Measurements from ENCODE around the gene LIPC. TPM values are rescaled to one million over a fixed set of nuclear protein-coding genes. Genes with fewer than 3 reads are reported as not detected.
A peak's percentile ranks its signal among the peaks of the same experiment; 100 is the strongest.

The LIPC gene
- total RNA-seq, 6 experiments from 2014 or later = 31.1 to 213 (median 86.1) TPM

GRCh38 chr15:58501006-58501405 lies 69.2 kb downstream of the LIPC start:
- ATAC-seq (no peak), DNase-seq (peak in 1 of 3 donors; percentile 36)
- Histone ChIP-seq H3K4me1 (peaks cover 0 to 9% (median 0%) of the 10 kb centered on the region in 4 donors), H3K36me3 (no peaks in the 10 kb centered on the region), H3K4me3 (no peak overlapping the region), H3K27me3 (no peaks in the 10 kb centered on the region), H3K9me3 (no peaks in the 10 kb centered on the region), H3K27ac (no peak overlapping the region)
- intact Hi-C loops (cut with DNase I) = no loop called here
- TF ChIP-seq POLR2A (IDR thresholded peaks at IDR 0.05) (no peak), CTCF (IDR thresholded peaks at IDR 0.05) (no peak)
- WGBS (ENCODE audit: insufficient coverage, low coverage, low lambda C conversion rate, missing lambda C conversion rate) = 79% methylated on average over 3 of the region's 4 CpGs

- no peaks in the 10 kb centered on the region for H3K9me3 ChIP-seq
- H3K4me1 ChIP-seq = peaks cover 0 to 9% (median 0%) of the 10 kb centered on the region in 4 donors
- ATAC-seq (no peak), DNase-seq (peak in 1 of 3 donors; percentile 25)
- 86% methylated on average over 3 of the region's 4 CpGs for WGBS (ENCODE audit: insufficient coverage, low coverage, low lambda C conversion rate, missing lambda C conversion rate)
- TF ChIP-seq POLR2A (IDR thresholded peaks at IDR 0.05) (no peak), CTCF (IDR thresholded peaks at IDR 0.05) (no peak)
- H3K27ac ChIP-seq = no peak overlapping the region
- H3K4me3 ChIP-seq = no peak overlapping the region
- no peaks in the 10 kb centered on the region for H3K27me3 ChIP-seq
- no peaks in the 10 kb centered on the region for H3K36me3 ChIP-seq
- intact Hi-C loops (cut with DNase I) = no loop called here
Observed at GRCh38 chr15:58501636-58502188, 69.9 kb downstream of the LIPC start.

- no peaks in the 10 kb centered on the region for H3K36me3 ChIP-seq
- DNase-seq = peak in 2 of 3 donors; percentile 54 to 63
- H3K4me1 ChIP-seq = peaks cover 0 to 9% (median 0%) of the 10 kb centered on the region in 4 donors
- intact Hi-C loops (cut with DNase I) = no loop called here
- ATAC-seq = peak; percentile 45 to 70 (median 62)
- WGBS (ENCODE audit: insufficient coverage, low coverage, low lambda C conversion rate, missing lambda C conversion rate) = 64% methylated on average over 3 of the region's 6 CpGs
- H3K27ac ChIP-seq = no peak overlapping the region
- TF ChIP-seq CTCF (IDR thresholded peaks at IDR 0.05) (no peak), POLR2A (IDR thresholded peaks at IDR 0.05) (no peak)
- H3K27me3 ChIP-seq = no peaks in the 10 kb centered on the region
- no peaks in the 10 kb centered on the region for H3K9me3 ChIP-seq
- no peak overlapping the region for H3K4me3 ChIP-seq
Observed at GRCh38 chr15:58503139-58504027, 71.6 kb downstream of the LIPC start.

- Histone ChIP-seq H3K4me3 (no peak overlapping the region), H3K27me3 (no peaks in the 10 kb centered on the region), H3K4me1 (peaks cover 0 to 9% (median 0%) of the 10 kb centered on the region in 4 donors), H3K9me3 (no peaks in the 10 kb centered on the region), H3K36me3 (no peaks in the 10 kb centered on the region), H3K27ac (no peak overlapping the region)
- TF ChIP-seq POLR2A (IDR thresholded peaks at IDR 0.05) = no peak
- no peak for TF ChIP-seq CTCF (IDR thresholded peaks at IDR 0.05)
- intact Hi-C loops (cut with DNase I) = no loop called here
- DNase-seq = peak in 1 of 3 donors; percentile 31
- WGBS (ENCODE audit: insufficient coverage, low coverage, low lambda C conversion rate, missing lambda C conversion rate) = 95% methylated on average over 2 of the region's 6 CpGs
- no peak for ATAC-seq
Observed at GRCh38 chr15:58504674-58505234, 73.0 kb downstream of the LIPC start.
